GM18951 (cell line): ENCODE data around the gene SULF2.

Experiments used
- POLR2A ChIP-seq: IDR thresholded peaks from 4 replicates; pipeline ENCODE4 v1.6.1; 2011; ENCODE audit warnings: mild to moderate bottlenecking; ENCODE audit not compliant: insufficient read length, insufficient read depth; ENCODE audit errors: extremely low read depth
- in situ Hi-C: fragments of 300-500 bp; cut with MboI; formaldehyde crosslinking; loops from one replicate; pipeline ENCODE4 v1.12.0; 2022; ENCODE audit warnings: low sequenced_read_pairs, mixed read lengths, inconsistent platforms; ENCODE audit not compliant: unreplicated experiment

The SULF2 gene

DNA sequence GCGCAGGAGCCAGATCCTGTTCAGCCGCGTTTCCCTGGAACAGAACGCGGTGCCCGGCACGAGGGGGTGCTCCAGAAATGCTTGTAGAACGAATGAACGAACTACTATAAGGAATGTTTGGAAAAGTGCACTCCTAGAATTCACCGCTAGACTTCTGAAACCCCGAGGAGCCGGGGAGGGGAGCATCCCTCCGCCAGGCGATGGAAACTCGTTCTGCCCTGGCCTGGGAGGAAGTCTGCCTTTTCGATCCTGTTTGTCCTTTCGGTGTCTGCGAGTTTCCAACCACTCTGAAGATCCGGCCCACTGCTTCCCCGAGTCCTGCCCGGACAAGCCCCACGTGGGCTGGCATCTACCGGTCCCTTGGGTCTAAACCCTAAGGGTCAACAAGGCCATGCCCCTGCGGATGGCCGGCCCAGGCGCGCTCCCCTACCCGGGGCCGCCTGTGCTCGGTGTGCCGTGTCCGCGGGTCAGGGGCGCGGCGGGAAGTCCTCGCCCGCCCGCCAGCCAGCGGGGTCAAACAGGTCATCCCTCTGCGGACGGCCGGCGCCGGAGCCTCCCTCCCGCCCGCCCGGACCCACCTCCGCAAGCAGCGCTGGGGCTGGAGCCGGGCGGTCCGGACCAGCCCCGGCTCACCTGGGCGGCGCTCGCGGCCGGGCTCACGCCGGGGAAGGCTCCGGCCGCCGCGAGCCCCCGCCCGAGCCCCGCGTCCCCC, 526 bp downstream of the SULF2 start:
- no peak for TF ChIP-seq POLR2A
- in situ Hi-C loops = no loop called here

DNA sequence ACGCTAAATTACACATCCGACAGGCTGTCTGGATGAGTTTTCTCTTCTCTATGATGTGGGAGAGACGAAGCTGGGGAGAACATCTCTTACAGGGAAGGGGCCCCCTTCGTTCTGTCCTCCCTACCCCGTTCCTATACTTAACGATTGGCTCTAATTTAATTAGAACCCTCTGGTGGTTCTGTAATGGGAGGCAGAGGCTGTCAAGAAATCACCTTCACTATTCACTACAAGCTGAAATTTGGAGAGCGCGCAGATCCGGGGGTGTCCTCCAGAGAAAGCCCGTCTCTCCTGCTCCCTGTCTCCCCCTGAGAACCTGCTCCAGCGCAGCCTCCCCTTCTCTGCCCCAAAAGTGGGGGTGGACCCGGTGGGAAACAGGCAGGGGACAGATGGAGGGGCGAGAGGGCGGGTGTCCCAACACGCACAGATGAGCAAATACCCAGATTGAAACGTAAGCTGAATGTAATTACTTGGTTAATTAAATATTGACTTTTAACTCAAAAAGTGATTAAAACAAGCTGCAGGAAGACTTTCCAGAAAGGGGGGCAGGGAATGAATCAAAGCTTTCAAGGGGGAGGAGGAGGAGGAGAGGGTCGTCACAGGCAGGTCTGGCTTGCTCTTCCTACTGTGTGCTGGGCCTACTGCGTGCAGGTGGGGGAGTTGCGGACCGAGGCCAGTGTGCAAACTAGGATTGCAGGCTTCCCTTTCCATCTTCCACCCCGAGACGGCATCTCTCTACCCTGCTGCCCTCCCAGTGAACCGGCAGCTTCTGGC, 1.3 kb downstream of the SULF2 start:
- in situ Hi-C loops = no loop called here
- TF ChIP-seq POLR2A = no peak

DNA sequence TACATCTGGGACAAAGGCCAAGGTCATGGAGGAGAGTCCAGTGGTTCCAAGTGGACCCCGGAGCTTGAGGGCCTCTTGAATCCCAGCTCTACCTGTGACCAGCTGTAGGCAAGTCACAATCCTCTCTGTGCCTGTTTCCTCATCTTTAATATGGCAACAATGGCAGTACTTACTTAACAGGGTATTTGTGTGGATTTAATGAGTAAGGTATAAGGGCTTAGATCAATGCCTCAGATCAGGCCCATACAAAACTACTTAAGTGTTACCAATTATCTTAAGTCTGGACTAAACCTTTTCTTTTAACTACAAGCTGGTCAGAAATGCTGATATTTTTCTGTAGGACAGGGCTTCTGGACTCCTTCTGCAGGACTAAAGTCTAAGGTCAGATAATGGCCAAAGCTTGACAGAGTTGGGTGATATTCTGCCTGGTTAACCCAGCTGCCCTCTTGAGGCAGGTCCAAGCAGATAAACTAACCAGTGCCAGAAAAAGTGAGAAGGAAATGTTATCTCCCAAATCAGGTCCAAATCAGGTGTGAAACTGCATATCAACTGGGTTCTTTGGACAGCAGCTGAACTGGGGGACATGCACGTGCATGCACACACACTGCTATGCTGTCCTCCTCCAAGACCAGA, 2.2 kb downstream of the SULF2 start:
- no peak for TF ChIP-seq POLR2A
- in situ Hi-C loops = no loop called here

- in situ Hi-C loops = no loop called here
- TF ChIP-seq POLR2A = no peak
Measured at GRCh38 chr20:47782076-47782475, 3.2 kb downstream of the SULF2 start.

DNA sequence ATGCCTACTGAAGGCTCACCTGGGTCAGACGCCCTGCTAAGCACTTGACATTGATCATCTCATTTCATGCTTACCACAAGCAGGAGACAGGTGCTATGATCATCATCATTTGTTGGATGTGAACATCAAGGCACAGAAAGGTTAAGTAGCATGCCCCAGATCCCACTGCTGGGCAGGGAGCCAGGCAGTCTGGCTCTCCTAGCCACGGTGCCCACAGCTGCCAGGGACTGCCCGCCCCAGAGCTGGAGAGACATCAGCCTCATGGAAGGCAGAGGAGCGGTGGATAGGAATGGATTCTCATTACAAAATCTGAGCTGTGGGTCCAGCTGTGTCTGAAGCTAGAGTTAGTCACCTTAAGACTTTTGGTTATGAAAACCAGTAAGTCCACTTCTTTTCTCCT, 3.6 kb downstream of the SULF2 start:
- in situ Hi-C loops = no loop called here
- TF ChIP-seq POLR2A = no peak

DNA sequence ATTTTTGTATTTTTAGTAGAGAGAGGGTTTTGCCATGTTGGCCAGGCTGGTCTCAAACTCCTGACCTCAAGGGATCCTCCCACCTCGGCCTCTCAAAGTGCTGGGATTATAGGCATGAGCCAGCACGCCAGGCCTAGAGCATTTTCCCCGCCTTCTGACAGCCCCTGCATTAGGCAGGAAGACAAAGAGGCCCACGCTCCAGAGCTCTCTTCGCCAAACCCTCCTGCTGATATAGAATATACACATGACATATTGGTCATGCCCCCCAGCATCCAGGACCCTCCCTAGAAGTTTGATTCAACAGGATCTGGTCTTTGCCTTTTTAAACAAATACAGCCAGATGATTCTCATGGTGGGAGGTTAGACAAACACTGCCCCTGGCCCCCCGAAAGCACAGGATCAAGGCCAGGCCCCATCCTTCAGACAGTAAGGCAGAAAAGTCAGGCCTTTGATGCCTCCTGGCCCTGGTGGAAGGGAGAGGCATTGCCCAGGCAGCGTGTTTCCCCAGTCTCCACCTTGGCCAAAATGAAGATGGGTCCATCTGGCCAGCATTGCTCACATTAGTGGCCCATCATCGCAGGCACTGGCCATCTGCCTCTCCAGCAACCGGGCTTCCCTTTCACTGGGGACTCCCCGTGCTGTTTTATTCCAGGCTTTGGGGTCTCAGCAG, 4.4 kb downstream of the SULF2 start:
- TF ChIP-seq POLR2A = no peak
- in situ Hi-C loops = no loop called here

DNA sequence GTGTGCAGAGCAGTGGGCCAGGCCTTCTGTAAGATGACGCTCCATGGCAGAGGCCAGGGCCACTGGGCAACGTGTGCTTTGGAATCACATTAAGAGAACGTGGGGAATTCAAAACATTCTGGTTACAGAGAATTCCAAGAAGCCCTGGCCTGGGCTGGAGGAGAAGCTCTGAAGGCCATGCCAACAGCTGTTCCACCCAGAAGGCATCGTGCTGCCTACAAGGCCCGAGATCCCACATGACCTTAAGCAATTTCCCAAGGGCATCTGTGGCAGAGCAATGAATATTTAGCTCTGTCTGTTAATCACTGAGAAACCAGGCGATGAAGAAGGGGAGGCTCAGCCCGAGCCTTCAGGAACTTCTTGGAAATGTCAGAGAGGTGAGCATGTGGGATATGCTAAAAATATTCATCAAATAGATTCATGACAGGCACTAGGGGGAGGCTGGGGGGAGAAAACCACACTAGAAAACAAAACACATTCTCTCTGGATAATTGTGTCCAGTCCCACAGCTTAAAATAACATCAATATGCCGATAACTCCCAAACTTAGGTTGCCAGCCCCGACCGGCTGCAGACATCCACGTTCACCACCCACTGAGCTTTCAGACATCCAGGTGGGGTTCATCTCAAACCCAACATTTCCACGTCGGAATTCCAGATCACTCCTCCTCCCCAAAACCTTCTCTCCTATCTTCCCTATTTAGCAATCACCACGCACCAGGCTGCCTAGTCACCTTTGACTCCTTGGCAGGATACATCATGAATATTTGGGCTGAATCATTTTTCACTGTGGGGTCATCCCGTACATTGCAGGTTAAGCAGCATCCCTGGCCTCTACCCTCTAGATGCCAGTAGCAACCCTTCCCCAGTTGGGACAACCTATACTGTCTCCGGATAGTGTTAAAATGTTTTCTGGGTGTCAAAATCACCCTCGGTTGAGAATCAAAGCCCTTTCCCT, 6.6 kb downstream of the SULF2 start:
- no peak for TF ChIP-seq POLR2A
- in situ Hi-C loops = no loop called here

GRCh38 chr20:47777220-47777619, 8.1 kb downstream of the SULF2 start:
- TF ChIP-seq POLR2A = no peak
- in situ Hi-C loops = no loop called here

- TF ChIP-seq POLR2A = no peak
- in situ Hi-C loops = no loop called here
Measured at GRCh38 chr20:47776639-47777038, 8.6 kb downstream of the SULF2 start.

- in situ Hi-C loops = no loop called here
- TF ChIP-seq POLR2A = no peak
Measured at GRCh38 chr20:47775841-47776240, 9.4 kb downstream of the SULF2 start.

DNA sequence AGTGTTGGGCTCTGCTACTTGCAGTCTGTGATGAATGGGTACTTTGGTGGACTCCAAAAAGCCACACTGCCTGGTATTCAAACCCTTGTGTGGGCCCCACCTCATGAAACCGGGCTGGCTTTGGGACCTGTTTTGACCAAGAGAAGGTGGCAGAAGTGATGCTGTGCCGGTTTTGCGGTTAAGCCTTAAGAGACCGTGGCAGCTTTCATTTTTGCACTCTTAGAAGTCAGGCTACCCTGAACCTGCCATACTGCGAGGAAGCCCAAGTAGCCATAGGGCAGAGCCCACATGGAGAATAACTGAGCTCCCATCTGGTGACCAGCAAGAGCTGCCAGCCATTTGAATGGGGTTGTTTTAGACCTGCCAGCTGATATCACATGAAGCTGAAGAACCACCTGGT, 10.2 kb downstream of the SULF2 start:
- no peak for TF ChIP-seq POLR2A
- in situ Hi-C loops = no loop called here

GRCh38 chr20:47774131-47774777, 11.0 kb downstream of the SULF2 start:
- no peak for TF ChIP-seq POLR2A
- in situ Hi-C loops = no loop called here
